Kidney glomerular epithelial cell (primary cell): ENCODE results near the gene TTLL10.
"Not testable (repeated sequence)": the region's sequence is repeated elsewhere in the genome, so short reads cannot be mapped to it uniquely, and the experiment has no call there.

Source experiments
- DNase-seq: peaks from one replicate; lab custom pipeline; 2025; lab: John Stamatoyannopoulos, UW

Gene TTLL10

GRCh38 chr1:1173061-1173792 is 453 bp upstream of the TTLL10 start:
- no peak for DNase-seq

- DNase-seq, result no peak
Observed at GRCh38 chr1:1175221-1176062, 1.8 kb downstream of the TTLL10 start.

GRCh38 chr1:1176063-1176761 is 2.5 kb downstream of the TTLL10 start:
- DNase-seq, result not testable (repeated sequence)

- DNase-seq, result no peak
Observed at GRCh38 chr1:1176931-1177330, 3.3 kb downstream of the TTLL10 start.

GRCh38 chr1:1177452-1178206 is 3.9 kb downstream of the TTLL10 start:
- no peak for DNase-seq

- DNase-seq, result no peak
Observed at GRCh38 chr1:1178794-1179331, 5.2 kb downstream of the TTLL10 start.

GRCh38 chr1:1179346-1179982 is 5.8 kb downstream of the TTLL10 start:
- no peak for DNase-seq

- DNase-seq, result no peak
Observed at GRCh38 chr1:1179983-1180861, 6.5 kb downstream of the TTLL10 start.

GRCh38 chr1:1181129-1181937 is 7.7 kb downstream of the TTLL10 start:
- DNase-seq, result no peak

- DNase-seq, result no peak
Observed at GRCh38 chr1:1181938-1182410, 8.3 kb downstream of the TTLL10 start.

GRCh38 chr1:1182491-1183220 is 9.0 kb downstream of the TTLL10 start:
- DNase-seq, result no peak

- DNase-seq, result no peak
Observed at GRCh38 chr1:1183221-1183747, 9.6 kb downstream of the TTLL10 start.

GRCh38 chr1:1183833-1184775 is 10.4 kb downstream of the TTLL10 start:
- no peak for DNase-seq

- peak; percentile 27 for DNase-seq
Observed at GRCh38 chr1:1185101-1185765, 11.6 kb downstream of the TTLL10 start.

GRCh38 chr1:1187938-1188337 is 14.3 kb downstream of the TTLL10 start:
- no peak for DNase-seq

GRCh38 chr1:1189111-1189510 is 15.4 kb downstream of the TTLL10 start:
- no peak for DNase-seq
